Ramos (cell line): Measurements from ENCODE around the gene SLC5A9.

Source experiments
- in situ Hi-C: fragments of 300-500 bp; cut with MboI; formaldehyde crosslinking; loops from one replicate; pipeline ENCODE4 v1.14.3; 2022; ENCODE audit warnings: low sequenced_read_pairs; ENCODE audit not compliant: unreplicated experiment

SLC5A9 gene

DNA sequence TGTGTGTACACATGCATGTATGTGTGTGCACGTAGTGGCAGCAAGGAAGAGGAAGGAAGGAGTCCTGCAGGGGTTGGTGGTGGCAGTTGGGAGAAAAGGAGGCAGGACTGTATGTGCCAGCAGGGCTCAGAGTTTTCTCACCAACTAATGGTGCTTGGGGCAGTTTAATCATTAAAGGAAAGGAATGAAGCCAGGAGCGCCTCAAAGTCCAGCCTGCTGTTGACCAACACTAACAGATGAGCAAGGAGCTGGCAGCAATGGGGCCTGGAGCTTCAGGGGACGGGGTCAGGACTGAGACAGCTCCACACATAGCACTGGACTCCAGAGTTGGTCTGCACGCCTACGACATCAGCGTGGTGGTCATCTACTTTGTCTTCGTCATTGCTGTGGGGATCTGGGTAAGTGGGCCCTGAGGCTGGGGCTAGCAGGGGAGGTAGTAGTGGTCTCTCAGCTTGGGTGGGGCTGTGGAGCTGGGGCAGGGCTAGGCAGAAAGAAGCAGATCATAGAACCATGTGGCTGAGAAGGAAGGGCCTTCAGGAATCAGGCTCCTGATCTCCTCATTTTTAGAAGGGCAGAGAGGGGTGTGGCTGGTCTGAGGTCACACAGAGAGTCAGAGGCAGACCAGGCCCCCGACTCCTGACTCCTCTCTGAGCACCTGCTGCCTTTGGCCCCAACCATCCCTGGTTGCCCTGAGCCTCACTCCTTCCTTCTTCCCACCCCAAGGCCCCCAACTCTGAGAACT is at the start of gene SLC5A9:
Gene SLC5A9, plus strand, starts transcription at position 216 of the 742 bp plus-strand sequence. Its CDS starts 21 bp downstream, at position 237.
- in situ Hi-C loops = no loop called here

DNA sequence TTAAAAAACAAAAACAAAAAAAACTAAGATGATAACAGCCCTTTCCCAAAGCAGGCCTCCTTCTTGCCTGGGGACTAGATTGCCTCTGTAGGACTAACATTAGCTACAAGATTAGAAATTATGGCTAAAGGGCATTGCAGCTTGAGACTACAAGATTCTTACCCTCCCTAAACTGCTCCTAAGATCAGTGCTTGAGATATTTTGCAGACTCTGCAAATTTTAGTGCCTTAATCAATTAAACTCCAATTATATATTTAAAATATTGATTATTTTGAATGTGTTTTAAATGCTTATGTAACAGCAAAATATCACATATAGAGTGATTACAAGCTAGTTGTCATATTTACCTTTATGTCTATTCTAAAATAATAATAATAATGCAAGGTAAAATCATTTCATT is 47.4 kb upstream of the SLC5A9 start:
- in situ Hi-C loops = no loop called here

DNA sequence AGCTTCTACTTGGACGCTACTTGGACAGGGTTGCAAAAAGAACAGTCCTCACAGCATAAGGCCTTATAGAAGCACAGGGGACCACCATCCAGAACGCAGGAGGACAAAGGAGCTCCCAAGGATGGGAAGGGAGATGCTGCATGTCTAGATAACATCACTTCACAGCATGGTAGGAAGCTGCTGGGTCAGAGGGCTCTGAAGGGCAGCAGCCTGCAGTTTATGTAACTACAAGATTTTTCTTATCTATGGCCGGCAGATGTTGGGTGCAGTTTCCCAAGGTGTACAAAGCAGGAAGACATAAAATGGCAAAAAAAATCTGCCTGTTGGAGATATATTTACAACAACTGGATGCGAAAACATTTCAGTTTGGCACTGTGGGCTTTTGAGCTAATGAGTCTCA is 45.3 kb upstream of the SLC5A9 start:
- in situ Hi-C loops = no loop called here

- in situ Hi-C loops = no loop called here
Measured at GRCh38 chr1:48181669-48182367, 40.7 kb upstream of the SLC5A9 start.

- in situ Hi-C loops = no loop called here
Measured at GRCh38 chr1:48182439-48182838, 40.1 kb upstream of the SLC5A9 start.

DNA sequence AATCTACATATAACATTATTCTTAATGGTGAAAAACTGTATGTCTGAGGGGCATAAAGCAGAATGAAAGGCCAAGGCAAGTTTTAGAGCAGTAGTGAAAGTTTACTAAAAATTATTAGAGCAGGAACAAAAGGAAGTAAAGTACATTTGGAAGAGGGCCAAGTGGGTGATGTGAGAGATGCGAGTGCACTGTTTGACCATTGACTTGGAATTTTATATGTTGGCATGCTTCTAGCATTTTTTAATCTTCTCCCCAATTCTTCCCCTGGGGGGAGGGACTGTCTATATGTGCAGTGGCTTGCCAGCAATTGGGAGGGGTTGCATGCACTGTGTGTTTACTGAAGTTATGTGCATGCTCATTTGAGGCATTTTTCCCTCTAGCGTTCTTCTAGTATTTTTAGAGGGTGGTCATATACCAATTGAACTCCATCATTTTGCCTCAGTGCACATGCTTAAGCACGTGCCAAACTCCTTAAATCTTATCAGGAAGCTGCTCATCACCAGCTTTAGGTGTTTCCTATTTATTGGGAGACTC is 36.1 kb upstream of the SLC5A9 start:
- in situ Hi-C loops = no loop called here

- in situ Hi-C loops = no loop called here
Measured at GRCh38 chr1:48187969-48188563, 34.5 kb upstream of the SLC5A9 start.

DNA sequence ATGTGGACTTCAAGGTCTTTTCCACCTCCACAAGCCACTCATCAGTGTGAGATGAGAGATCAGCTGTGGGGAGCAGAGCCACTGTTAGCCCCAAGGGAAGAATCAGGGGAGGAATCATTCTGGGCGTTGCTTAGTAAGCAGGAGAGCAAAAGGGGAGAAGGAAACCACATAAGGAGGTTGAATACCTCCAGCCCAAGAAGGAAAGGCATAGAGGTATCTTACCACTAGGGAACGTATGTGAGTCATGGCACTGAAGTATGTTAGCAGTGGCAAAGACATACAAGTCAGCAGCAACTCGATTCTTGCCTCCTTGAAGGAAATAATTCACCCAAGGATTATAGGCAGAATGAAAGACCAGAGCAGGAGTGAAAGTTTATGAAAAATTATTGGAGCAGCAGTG is 31.6 kb upstream of the SLC5A9 start:
- in situ Hi-C loops = no loop called here

GRCh38 chr1:48194801-48195200 is 27.7 kb upstream of the SLC5A9 start:
- in situ Hi-C loops = no loop called here

DNA sequence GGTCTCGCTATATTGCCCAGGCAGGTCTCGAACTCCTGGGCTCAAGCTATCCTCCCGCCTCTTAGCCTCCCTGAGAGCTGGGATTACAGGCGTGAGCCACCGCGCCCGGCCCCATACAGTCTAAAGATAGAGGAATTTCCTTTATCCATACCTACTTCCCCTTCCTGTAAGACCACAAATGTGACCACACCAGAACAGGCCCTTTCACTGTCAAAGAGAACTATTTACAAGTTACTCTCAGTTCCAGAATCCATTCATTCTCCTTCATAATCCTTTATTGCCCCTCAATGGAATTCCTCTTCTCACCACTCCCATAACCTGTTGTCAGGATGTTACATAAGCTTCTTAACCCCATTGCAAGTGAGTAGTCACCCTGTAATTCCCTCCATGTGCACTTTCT is 26.3 kb upstream of the SLC5A9 start:
- in situ Hi-C loops = no loop called here

DNA sequence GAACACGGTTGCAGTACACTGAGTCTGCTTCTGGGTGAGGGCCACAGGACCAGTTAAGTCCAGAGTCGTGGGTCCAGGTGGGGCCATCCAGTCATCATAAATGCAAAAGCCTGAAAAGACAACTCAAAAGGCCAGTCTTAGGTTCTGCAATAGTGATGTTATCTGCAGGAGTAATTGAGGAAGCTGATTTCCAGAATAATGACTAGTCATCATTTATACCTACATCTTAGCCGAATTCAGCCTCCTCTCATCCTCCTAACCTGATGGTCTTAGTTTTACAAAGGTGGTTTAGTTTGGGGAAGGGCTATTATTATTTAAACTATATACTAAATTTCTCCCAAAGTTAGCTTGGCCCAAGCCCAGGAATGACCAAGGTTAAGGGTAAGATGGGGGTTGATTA is 23.5 kb upstream of the SLC5A9 start:
- in situ Hi-C loops = no loop called here

DNA sequence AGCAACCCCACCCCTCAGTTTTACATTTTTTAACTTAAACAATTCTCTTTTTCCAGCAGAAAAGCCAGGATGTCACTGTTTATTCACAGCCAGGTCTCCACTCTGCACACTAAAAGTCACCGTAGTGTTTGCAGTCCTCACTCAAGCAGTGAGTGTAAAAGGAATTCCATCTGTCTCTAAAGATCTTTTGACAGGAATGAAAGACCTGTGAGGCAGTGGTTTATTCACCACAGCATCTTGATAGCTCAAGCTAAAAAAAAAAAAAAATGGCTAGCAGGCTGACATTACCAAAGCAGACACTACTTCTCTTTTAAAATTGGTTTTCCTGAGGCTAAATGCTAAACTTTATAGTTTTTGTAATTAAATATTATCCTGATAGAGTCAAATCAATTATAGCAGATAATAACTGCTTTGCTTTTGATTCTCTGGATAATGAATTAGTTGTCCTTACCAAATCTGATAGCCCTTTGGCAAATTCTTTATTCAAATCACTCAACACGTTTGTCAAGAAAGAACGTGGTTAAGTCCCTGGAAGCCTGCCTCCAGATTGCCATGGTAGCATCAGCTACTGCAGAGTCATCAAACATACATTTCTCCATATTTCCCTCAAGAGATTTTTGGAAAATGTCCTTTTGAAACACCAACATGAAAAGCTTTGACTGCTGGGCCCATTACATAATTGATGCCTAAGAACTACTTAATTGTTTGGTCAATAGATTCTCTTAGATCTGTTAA is 22.2 kb upstream of the SLC5A9 start:
- in situ Hi-C loops = loop anchor here (5.0 kb wide), 1 partner anchor 93 kb away; no protein-coding TSS in a partner anchor

- in situ Hi-C loops = loop anchor here (5.0 kb wide), 1 partner anchor 95 kb away; no protein-coding TSS in a partner anchor
Measured at GRCh38 chr1:48202030-48202752, 20.3 kb upstream of the SLC5A9 start.

DNA sequence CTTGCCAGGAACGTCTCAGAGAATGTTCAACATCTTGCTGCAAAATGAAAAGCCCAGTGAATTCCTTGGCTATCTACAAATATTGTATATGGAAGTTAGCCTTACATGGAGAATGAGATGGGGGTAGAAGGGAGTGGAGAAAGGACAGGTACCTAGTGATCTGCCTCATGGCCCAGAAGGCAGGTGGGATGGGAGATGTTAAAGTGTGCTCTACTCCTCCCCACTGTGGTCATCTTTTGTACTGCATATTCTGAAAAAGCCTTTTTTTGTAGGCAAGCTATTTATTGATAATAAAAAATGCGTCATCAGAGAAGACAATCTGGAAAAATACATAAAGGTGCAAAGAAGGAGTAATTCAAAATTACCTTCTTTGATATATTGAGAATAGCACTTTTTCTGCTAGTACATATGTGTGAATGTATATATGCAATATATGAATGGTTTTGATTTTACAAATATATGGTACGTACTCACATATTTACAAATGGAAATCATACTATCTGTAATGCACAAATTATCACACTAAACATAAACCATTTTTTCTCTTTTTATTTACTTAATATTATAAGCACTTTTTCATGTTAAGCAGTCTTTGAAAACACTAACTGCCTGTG is 19.1 kb upstream of the SLC5A9 start:
- in situ Hi-C loops = loop anchor here (5.0 kb wide), 1 partner anchor 96 kb away; no protein-coding TSS in a partner anchor

GRCh38 chr1:48205522-48205921 is 17.0 kb upstream of the SLC5A9 start:
- in situ Hi-C loops = no loop called here

DNA sequence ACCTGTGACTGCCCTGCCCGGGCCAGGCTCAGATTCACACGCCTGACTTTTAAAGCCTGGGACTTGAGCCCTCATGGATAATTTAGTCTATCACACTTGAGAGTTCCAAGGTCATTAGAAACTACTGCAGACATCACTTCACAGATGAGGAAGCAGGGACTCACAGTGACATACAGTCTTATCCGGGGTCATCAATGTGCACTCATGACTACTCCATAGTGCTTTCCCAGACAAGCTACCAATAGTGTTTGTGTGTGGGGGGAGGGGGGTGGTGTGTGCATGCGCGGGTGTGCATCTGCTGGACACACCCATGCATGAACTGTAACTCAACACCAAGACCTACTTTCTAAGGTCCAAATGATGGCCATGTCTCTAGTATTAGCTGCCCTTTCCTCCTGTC is 16.1 kb upstream of the SLC5A9 start:
- in situ Hi-C loops = no loop called here

DNA sequence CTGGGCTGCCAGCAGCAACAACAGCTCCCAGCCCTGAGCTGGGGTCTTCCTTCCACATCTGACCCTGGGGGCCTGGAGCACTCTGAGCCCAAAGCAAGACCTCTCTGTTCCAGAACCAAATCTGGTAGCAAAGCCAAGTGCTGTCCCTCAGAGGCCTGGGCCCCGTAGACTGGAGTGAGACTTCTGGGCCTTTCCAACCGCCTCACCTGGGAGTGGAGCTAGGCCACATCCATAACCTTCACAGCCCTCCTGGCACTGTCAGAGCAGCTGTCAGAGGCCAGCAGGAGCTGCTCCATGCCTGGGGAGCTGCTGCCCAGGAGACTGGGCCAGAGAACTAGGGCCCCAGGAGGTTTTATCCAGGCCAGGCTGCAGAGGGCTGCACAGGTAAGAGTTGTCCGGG is 15.4 kb upstream of the SLC5A9 start:
- in situ Hi-C loops = no loop called here

- in situ Hi-C loops = no loop called here
Measured at GRCh38 chr1:48207536-48208075, 14.9 kb upstream of the SLC5A9 start.

GRCh38 chr1:48208251-48208650 is 14.3 kb upstream of the SLC5A9 start:
- in situ Hi-C loops = no loop called here
